Right hindlimb (tissue), 1 donor: Measurements from ENCODE around the gene TYSND1.
A peak's percentile ranks its signal among the peaks of the same experiment; 100 is the strongest.
"Not testable (repeated sequence)": the region's sequence is repeated elsewhere in the genome, so short reads cannot be mapped to it uniquely, and the experiment has no call there.

ENCODE experiments used
- DNase-seq: peaks from one replicate; pipeline ENCODE4 v3.0.0-alpha.2; 2018

The TYSND1 gene

GRCh38 chr10:70146489-70147258 lies at the start of gene TYSND1:
TYSND1 (minus strand) TSS chr10:70146700; CDS start chr10:70146586, 114 bp downstream.
- peak; percentile 98 for DNase-seq

- DNase-seq = no peak
Measured at GRCh38 chr10:70193391-70193844, 46.9 kb upstream of the TYSND1 start.

- DNase-seq = peak; percentile 60
Measured at GRCh38 chr10:70192326-70192968, 45.9 kb upstream of the TYSND1 start.

GRCh38 chr10:70191972-70192305 lies 45.4 kb upstream of the TYSND1 start:
- no peak for DNase-seq

- no peak for DNase-seq
Measured at GRCh38 chr10:70191161-70191971, 44.9 kb upstream of the TYSND1 start.

- DNase-seq = no peak
Measured at GRCh38 chr10:70190581-70190980, 44.1 kb upstream of the TYSND1 start.

GRCh38 chr10:70190102-70190501 lies 43.6 kb upstream of the TYSND1 start:
- no peak for DNase-seq

GRCh38 chr10:70188768-70189167 lies 42.3 kb upstream of the TYSND1 start:
- DNase-seq = no peak

- no peak for DNase-seq
Measured at GRCh38 chr10:70186571-70186970, 40.1 kb upstream of the TYSND1 start.

- no peak for DNase-seq
Measured at GRCh38 chr10:70186090-70186489, 39.6 kb upstream of the TYSND1 start.

- no peak for DNase-seq
Measured at GRCh38 chr10:70183304-70183703, 36.8 kb upstream of the TYSND1 start.

GRCh38 chr10:70179209-70179608 lies 32.7 kb upstream of the TYSND1 start:
- DNase-seq = not testable (repeated sequence)

- no peak for DNase-seq
Measured at GRCh38 chr10:70178139-70178725, 31.7 kb upstream of the TYSND1 start.

- DNase-seq = no peak
Measured at GRCh38 chr10:70176441-70176840, 29.9 kb upstream of the TYSND1 start.

GRCh38 chr10:70175516-70175915 lies 29.0 kb upstream of the TYSND1 start:
- DNase-seq = no peak

GRCh38 chr10:70174058-70174741 lies 27.7 kb upstream of the TYSND1 start:
- DNase-seq = no peak

- DNase-seq = no peak
Measured at GRCh38 chr10:70169649-70170364, 23.3 kb upstream of the TYSND1 start.

GRCh38 chr10:70169011-70169410 lies 22.5 kb upstream of the TYSND1 start:
- no peak for DNase-seq

GRCh38 chr10:70167246-70167645 lies 20.7 kb upstream of the TYSND1 start:
- no peak for DNase-seq

- no peak for DNase-seq
Measured at GRCh38 chr10:70166394-70166793, 19.9 kb upstream of the TYSND1 start.

GRCh38 chr10:70164163-70164562 lies 17.7 kb upstream of the TYSND1 start:
- no peak for DNase-seq

- DNase-seq = no peak
Measured at GRCh38 chr10:70163448-70163847, 16.9 kb upstream of the TYSND1 start.
